HEK293 (cell line): ENCODE results near the gene ICAM4.

Source experiments
- ELK4 ChIP-seq: IDR thresholded peaks from 2 replicates; pipeline ENCODE4 v1.6.1; 2011; ENCODE audit warnings: mild to moderate bottlenecking, low read depth, low read length, borderline replicate concordance
- GLI4 ChIP-seq: fragments of 450-650 bp; formaldehyde crosslinking; IDR thresholded peaks from 2 replicates; pipeline ENCODE4 v1.5.1; 2016; ENCODE audit warnings: missing biosample characterization, missing genetic modification characterization
- HOXA7 ChIP-seq: sonication (generic); formaldehyde crosslinking; IDR thresholded peaks from 2 replicates; pipeline ENCODE4 v1.8.1; 2022; ENCODE audit warnings: missing genetic modification reagents, borderline replicate concordance
- HOXD13 ChIP-seq: sonication (generic); formaldehyde crosslinking; IDR thresholded peaks from 2 replicates; pipeline ENCODE4 v1.8.0; 2022; ENCODE audit warnings: missing genetic modification reagents, borderline replicate concordance
- KLF17 ChIP-seq: fragments of 450-650 bp; formaldehyde crosslinking; IDR thresholded peaks from 2 replicates; pipeline ENCODE4 v1.5.1; 2016; ENCODE audit warnings: missing biosample characterization, missing genetic modification characterization
- KLF7 ChIP-seq: fragments of 450-650 bp; formaldehyde crosslinking; IDR thresholded peaks from 2 replicates; pipeline ENCODE4 v1.5.1; 2016; ENCODE audit warnings: missing biosample characterization, missing genetic modification characterization, borderline replicate concordance
- KLF8 ChIP-seq: fragments of 450-650 bp; formaldehyde crosslinking; IDR thresholded peaks from 2 replicates; pipeline ENCODE4 v1.5.1; 2016; ENCODE audit warnings: missing biosample characterization, missing genetic modification characterization
- MZF1 ChIP-seq: fragments of 450-650 bp; formaldehyde crosslinking; IDR thresholded peaks from 2 replicates; pipeline ENCODE4 v1.5.1; 2017; ENCODE audit warnings: missing biosample characterization, missing genetic modification characterization, borderline replicate concordance
- PRDM1 ChIP-seq: fragments of 450-650 bp; formaldehyde crosslinking; IDR thresholded peaks from 2 replicates; pipeline ENCODE4; 2016; ENCODE audit warnings: missing biosample characterization, missing genetic modification characterization
- PRDM4 ChIP-seq: fragments of 450-650 bp; formaldehyde crosslinking; IDR thresholded peaks from 2 replicates; pipeline ENCODE4 v1.5.1; 2017; ENCODE audit warnings: missing biosample characterization, missing genetic modification characterization
- REPIN1 ChIP-seq: fragments of 450-650 bp; formaldehyde crosslinking; IDR thresholded peaks from 2 replicates; pipeline ENCODE4 v1.5.1; 2017; ENCODE audit warnings: missing biosample characterization, missing genetic modification characterization, low read depth
- SP3 ChIP-seq: fragments of 450-650 bp; formaldehyde crosslinking; IDR thresholded peaks from 2 replicates; pipeline ENCODE4 v1.5.1; 2016; ENCODE audit warnings: missing biosample characterization, missing genetic modification characterization
- SP7 ChIP-seq: fragments of 450-650 bp; formaldehyde crosslinking; IDR thresholded peaks from 2 replicates; pipeline ENCODE4 v1.5.1; 2016; ENCODE audit warnings: missing biosample characterization, missing genetic modification characterization
- YY1 ChIP-seq: fragments of 450-650 bp; formaldehyde crosslinking; IDR thresholded peaks from 2 replicates; pipeline ENCODE4 v1.5.1; 2018; ENCODE audit warnings: missing biosample characterization, missing genetic modification characterization
- ZBTB7A ChIP-seq: fragments of 450-650 bp; formaldehyde crosslinking; IDR thresholded peaks from 2 replicates; pipeline ENCODE4 v1.5.1; 2016; ENCODE audit warnings: low read depth, missing biosample characterization, missing genetic modification characterization
- ZFP3 ChIP-seq: fragments of 450-650 bp; formaldehyde crosslinking; IDR thresholded peaks from 2 replicates; pipeline ENCODE4 v1.5.1; 2016; ENCODE audit warnings: low read depth, missing biosample characterization, missing genetic modification characterization
- ZNF146 ChIP-seq: fragments of 450-650 bp; formaldehyde crosslinking; IDR thresholded peaks from 2 replicates; pipeline ENCODE4 v1.5.1; 2016; ENCODE audit warnings: missing biosample characterization, missing genetic modification characterization
- ZNF157 ChIP-seq: fragments of 450-650 bp; formaldehyde crosslinking; IDR thresholded peaks from 2 replicates; pipeline ENCODE4 v1.5.1; 2016; ENCODE audit warnings: missing biosample characterization, missing genetic modification characterization
- ZNF18 ChIP-seq: fragments of 450-650 bp; formaldehyde crosslinking; IDR thresholded peaks from 2 replicates; pipeline ENCODE4 v1.5.1; 2016; ENCODE audit warnings: missing biosample characterization, missing genetic modification characterization
- ZNF214 ChIP-seq: fragments of 450-650 bp; formaldehyde crosslinking; IDR thresholded peaks from 2 replicates; pipeline ENCODE4 v1.5.1; 2017; ENCODE audit warnings: missing biosample characterization, mild to moderate bottlenecking, missing genetic modification characterization, borderline replicate concordance
- ZNF24 ChIP-seq: fragments of 450-650 bp; formaldehyde crosslinking; IDR thresholded peaks from 2 replicates; pipeline ENCODE4 v1.5.1; 2016; ENCODE audit warnings: missing biosample characterization, missing genetic modification characterization
- ZNF311 ChIP-seq: fragments of 450-650 bp; formaldehyde crosslinking; IDR thresholded peaks from 2 replicates; pipeline ENCODE4 v1.5.1; 2017; ENCODE audit warnings: missing biosample characterization, missing genetic modification characterization, borderline replicate concordance
- ZNF324 ChIP-seq: fragments of 450-650 bp; formaldehyde crosslinking; IDR thresholded peaks from 2 replicates; pipeline ENCODE4 v1.5.1; 2016; ENCODE audit warnings: missing biosample characterization, missing genetic modification characterization
- ZNF488 ChIP-seq: fragments of 450-650 bp; formaldehyde crosslinking; IDR thresholded peaks from 2 replicates; pipeline ENCODE4 v1.5.1; 2016; ENCODE audit warnings: missing biosample characterization, missing genetic modification characterization
- ZNF654 ChIP-seq: fragments of 450-650 bp; formaldehyde crosslinking; IDR thresholded peaks from 2 replicates; pipeline ENCODE4 v1.5.1; 2016; ENCODE audit warnings: low read depth, missing biosample characterization, missing genetic modification characterization
- ZNF707 ChIP-seq: fragments of 450-650 bp; formaldehyde crosslinking; IDR thresholded peaks from 2 replicates; pipeline ENCODE4 v1.5.1; 2016; ENCODE audit warnings: missing biosample characterization, missing genetic modification characterization
- ZNF776 ChIP-seq: fragments of 450-650 bp; formaldehyde crosslinking; IDR thresholded peaks from 2 replicates; pipeline ENCODE4 v1.5.0; 2017; ENCODE audit warnings: missing biosample characterization, missing genetic modification characterization, borderline replicate concordance
- ZNF777 ChIP-seq: fragments of 450-650 bp; formaldehyde crosslinking; IDR thresholded peaks from 2 replicates; pipeline ENCODE4 v1.5.1; 2017; ENCODE audit warnings: missing biosample characterization, missing genetic modification characterization, borderline replicate concordance
- ZSCAN16 ChIP-seq: fragments of 450-650 bp; formaldehyde crosslinking; IDR thresholded peaks from 2 replicates; pipeline ENCODE4 v1.5.1; 2016; ENCODE audit warnings: missing biosample characterization, missing genetic modification characterization
- ZSCAN18 ChIP-seq: fragments of 450-650 bp; formaldehyde crosslinking; IDR thresholded peaks from 2 replicates; pipeline ENCODE4 v1.5.1; 2016; ENCODE audit warnings: missing biosample characterization, missing genetic modification characterization
- ZSCAN5A ChIP-seq: fragments of 450-650 bp; formaldehyde crosslinking; IDR thresholded peaks from 2 replicates; pipeline ENCODE4 v1.5.1; 2016; ENCODE audit warnings: missing biosample characterization, missing genetic modification characterization

ICAM4 gene

GRCh38 chr19:10289167-10289835 lies 2.5 kb downstream of the ICAM4 start (continued):
- TF ChIP-seq KLF8 (tag by site-specific recombination) (peak; percentile 46; the same call in 1 of the 2 replicates), SP3 (tag by site-specific recombination) (peak; percentile 82), GLI4 (tag by site-specific recombination) (no peak), SP7 (tag by site-specific recombination) (peak; percentile 82; the same call in 1 of the 2 replicates), MZF1 (tag by site-specific recombination) (no peak), PRDM4 (tag by site-specific recombination) (peak; percentile 15; the same call in 1 of the 2 replicates), ELK4 (no peak), ZNF654 (tag by site-specific recombination) (no peak), ZBTB7A (tag by site-specific recombination) (peak; percentile 33; the same call in 1 of the 2 replicates), PRDM1 (tag by site-specific recombination) (no peak), ZNF311 (no peak), ZNF324 (tag by site-specific recombination) (no peak; the same call in 1 of the 2 replicates), ZNF24 (tag by site-specific recombination) (no peak; the same call in 1 of the 2 replicates), ZNF18 (no peak), ZSCAN5A (tag by site-specific recombination) (no peak), ZFP3 (tag by site-specific recombination) (no peak), HOXD13 (CRISPR knock-in tag) (no peak), HOXA7 (no peak), ZNF488 (tag by site-specific recombination) (no peak), ZNF157 (tag by site-specific recombination) (no peak), ZNF707 (tag by site-specific recombination) (no peak), ZSCAN16 (no peak), ZNF776 (tag by site-specific recombination) (no peak), ZNF777 (tag by site-specific recombination) (no peak), YY1 (tag by site-specific recombination) (0 out of 2 replicates have a peak, but pooled peaks have one; percentile 10), KLF17 (tag by site-specific recombination) (peak; percentile 67; the same call in 1 of the 2 replicates), REPIN1 (tag by site-specific recombination) (no peak), ZSCAN18 (no peak), ZNF214 (tag by site-specific recombination) (no peak), ZNF146 (tag by site-specific recombination) (no peak), KLF7 (tag by site-specific recombination) (no peak)
